Measurements from ENCODE around the gene GRHPR.
"Not testable (repeated sequence)": the region's sequence is repeated elsewhere in the genome, so short reads cannot be mapped to it uniquely, and the experiment has no call there.

The GRHPR gene

DNA sequence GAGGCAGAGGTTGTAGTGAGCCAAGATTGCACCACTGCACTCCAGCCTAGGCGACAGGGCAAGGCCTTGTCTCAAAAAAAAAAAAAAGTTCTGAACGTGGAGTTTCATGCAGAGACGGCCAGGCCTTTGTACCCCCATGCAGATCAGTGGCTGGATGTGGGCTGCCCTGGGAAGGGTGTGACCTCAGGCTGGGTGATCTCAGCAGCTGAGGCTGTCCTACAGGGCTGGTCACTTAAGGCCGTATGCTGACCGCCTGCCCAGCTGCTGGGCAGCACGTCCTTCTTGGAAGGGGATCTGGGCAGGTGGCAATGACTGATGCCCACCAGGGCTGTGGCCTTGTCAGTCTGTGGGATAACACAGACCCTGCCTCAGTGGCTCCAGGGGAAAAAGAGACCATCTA lies 37.2 kb upstream of the GRHPR start:
- no peak for TF ChIP-seq CTCF (IDR thresholded peaks at IDR 0.05; ENCODE audit: low read depth, low read length)
- DNase-seq (ENCODE audit: extremely low read depth, low read depth), result no peak

GRCh38 chr9:37386988-37387387 lies 35.5 kb upstream of the GRHPR start:
- no peak for TF ChIP-seq CTCF (IDR thresholded peaks at IDR 0.05; ENCODE audit: low read depth, low read length)
- no peak for DNase-seq (ENCODE audit: extremely low read depth, low read depth)

GRCh38 chr9:37390759-37391158 lies 31.7 kb upstream of the GRHPR start:
- DNase-seq (ENCODE audit: extremely low read depth, low read depth), result no peak
- peak; percentile 3 for TF ChIP-seq CTCF (IDR thresholded peaks at IDR 0.05; ENCODE audit: low read depth, low read length)

DNA sequence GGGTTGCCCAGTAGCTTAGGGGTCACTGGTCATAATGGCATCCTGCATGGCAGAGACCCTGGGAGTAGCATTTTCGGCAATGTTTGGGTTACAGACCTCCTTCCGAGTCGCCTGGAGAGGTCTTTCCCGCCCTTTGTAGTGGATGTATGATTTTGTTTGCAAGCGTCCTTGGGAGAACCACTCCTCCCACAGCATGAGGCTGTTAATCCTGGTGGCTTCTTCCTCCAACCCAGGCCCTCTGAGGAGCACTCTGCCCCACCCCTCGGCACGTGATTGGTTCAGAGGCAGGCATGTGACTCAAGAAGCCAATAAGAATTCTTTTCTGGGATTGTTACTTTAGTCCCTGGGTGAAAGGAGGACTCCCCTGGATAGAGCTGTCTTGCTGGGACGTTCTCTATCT lies 30.2 kb upstream of the GRHPR start:
- DNase-seq (ENCODE audit: extremely low read depth, low read depth), result no peak
- TF ChIP-seq CTCF (IDR thresholded peaks at IDR 0.05; ENCODE audit: low read depth, low read length), result no peak

GRCh38 chr9:37395229-37395628 lies 27.3 kb upstream of the GRHPR start:
- TF ChIP-seq CTCF (IDR thresholded peaks at IDR 0.05; ENCODE audit: low read depth, low read length), result no peak
- DNase-seq (ENCODE audit: extremely low read depth, low read depth), result no peak

DNA sequence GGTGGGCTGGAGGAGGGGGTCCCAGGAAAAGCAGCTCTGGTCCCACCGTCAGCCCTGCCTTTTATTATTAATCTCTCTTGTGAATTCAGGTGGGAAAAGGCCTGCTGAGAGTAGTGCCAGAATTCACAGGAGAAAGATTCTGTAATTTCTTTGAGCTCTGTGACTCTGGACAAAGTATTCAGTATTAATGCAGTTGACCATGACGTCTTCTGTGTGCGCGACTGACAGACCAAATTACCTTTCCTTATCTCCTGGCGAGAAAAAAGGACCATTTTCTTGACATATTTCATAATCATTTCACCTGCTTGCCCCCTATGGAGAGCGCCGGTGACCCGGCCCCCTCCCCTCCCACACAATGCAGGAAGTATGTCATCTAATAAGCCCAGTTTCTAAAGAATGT lies 26.8 kb upstream of the GRHPR start:
- no peak for TF ChIP-seq CTCF (IDR thresholded peaks at IDR 0.05; ENCODE audit: low read depth, low read length)

GRCh38 chr9:37397948-37398347 lies 24.5 kb upstream of the GRHPR start:
- DNase-seq (ENCODE audit: extremely low read depth, low read depth), result not testable (repeated sequence)

More for the DNA sequence above, 26.8 kb upstream of the GRHPR start:
- no peak for DNase-seq (ENCODE audit: extremely low read depth, low read depth)

GRCh38 chr9:37398464-37399025 lies 24.0 kb upstream of the GRHPR start:
- no peak for DNase-seq (ENCODE audit: extremely low read depth, low read depth)
- no peak for TF ChIP-seq CTCF (IDR thresholded peaks at IDR 0.05; ENCODE audit: low read depth, low read length)
